Colon (tissue), 2 donors: ENCODE measurements around the gene UNC119B.
"Not testable (repeated sequence)": the region's sequence is repeated elsewhere in the genome, so short reads cannot be mapped to it uniquely, and the experiment has no call there.

ENCODE experiments used
- FAIRE-seq: peaks from 2 replicates; lab custom pipeline; 2012; peaks lifted over from hg19 to GRCh38; lab: Jason Lieb, UNC
- donor health status: control.
- donor health status: control.

Gene UNC119B

DNA sequence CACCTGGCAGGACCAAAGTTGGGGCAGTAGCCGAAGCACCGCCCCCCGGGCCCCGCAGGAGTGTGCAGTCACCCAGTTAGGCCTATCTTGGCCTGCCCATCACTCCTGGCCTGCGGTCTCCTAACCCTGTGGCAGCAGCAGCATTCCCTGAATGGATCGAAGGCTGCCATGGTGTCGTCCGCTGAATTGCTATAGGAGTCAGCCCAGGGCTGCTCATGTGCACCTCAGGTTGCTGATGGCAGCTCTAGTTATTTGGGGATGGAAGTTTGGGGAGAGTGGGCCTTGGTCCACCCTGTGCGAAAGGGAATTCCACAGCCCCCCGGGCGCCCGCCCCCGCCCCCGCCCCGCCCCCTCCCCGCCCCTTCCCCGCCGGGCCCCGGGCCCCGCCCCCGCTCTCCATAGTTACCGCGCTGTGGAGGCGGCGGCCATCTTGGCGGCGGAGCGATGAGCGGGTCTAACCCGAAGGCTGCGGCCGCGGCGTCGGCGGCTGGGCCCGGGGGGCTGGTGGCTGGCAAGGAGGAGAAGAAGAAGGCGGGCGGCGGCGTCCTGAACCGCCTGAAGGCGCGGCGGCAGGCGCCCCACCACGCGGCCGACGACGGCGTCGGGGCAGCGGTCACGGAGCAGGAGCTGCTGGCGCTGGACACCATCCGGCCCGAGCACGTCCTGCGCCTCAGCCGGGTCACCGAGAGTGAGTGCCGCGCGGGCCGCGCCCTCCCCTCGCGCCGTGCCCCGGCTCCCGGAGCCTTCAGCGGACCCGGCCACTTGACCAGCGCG is at the start of gene UNC119B:
Gene UNC119B, plus strand, starts transcription at position 428 of the 774 bp plus-strand sequence. Its CDS starts 17 bp downstream, at position 445.
- FAIRE-seq, result no peak

DNA sequence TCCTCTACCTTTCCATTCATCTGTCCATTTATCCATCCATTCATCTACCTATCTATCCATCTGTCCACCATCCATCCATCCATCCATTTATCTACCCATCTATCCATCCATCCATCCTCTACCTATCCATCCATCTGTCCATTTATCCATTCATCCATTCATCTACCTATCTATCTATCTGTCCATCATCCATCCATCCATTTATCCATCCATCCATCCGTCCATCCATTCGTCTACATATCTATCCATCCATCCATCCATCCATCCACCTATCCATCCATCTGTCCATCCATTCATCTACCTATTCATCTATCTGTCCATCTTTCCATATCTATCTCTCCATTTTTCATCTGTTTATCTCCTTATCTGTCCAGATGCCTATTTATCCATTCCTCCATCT is 48.8 kb upstream of the UNC119B start:
- FAIRE-seq, result no peak

DNA sequence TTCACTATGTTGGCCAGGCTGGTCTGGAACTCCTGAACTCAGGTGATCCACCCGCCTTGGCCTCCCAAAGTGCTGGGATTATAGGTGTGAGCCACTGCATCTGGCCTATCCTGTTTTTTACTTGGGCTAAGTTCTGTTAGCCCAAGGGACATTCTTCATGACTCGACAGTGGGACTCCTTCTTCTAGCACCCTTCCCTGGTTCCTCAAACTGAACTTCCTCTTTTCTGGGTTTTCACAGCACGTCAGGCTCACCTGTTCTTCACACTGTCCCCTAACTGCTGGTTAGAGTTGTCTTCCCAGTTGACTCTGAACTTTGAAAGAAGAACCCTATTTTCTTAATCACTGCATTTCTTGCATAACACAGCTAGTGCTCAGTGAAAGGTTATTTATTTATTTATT is 47.4 kb upstream of the UNC119B start:
- FAIRE-seq, result no peak

DNA sequence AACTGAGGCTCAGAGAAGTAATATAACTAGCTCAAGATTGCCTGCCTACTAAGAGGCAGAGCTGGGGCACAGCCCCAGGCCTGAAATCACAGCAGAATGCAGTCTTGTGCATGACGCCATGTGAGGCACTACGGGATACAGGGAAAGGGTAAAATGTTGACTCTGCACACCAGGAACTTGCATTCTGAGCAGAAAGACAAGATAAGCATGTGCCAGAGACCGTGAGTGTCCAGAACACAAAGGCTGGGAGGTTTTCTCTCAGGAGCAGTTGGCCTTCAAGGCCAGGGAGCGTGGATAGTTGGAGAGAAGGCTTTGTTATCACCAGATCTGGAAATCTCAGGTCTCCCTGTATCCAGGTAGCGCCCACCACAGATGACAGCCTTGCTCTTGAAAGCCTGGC is 46.5 kb upstream of the UNC119B start:
- no peak for FAIRE-seq

DNA sequence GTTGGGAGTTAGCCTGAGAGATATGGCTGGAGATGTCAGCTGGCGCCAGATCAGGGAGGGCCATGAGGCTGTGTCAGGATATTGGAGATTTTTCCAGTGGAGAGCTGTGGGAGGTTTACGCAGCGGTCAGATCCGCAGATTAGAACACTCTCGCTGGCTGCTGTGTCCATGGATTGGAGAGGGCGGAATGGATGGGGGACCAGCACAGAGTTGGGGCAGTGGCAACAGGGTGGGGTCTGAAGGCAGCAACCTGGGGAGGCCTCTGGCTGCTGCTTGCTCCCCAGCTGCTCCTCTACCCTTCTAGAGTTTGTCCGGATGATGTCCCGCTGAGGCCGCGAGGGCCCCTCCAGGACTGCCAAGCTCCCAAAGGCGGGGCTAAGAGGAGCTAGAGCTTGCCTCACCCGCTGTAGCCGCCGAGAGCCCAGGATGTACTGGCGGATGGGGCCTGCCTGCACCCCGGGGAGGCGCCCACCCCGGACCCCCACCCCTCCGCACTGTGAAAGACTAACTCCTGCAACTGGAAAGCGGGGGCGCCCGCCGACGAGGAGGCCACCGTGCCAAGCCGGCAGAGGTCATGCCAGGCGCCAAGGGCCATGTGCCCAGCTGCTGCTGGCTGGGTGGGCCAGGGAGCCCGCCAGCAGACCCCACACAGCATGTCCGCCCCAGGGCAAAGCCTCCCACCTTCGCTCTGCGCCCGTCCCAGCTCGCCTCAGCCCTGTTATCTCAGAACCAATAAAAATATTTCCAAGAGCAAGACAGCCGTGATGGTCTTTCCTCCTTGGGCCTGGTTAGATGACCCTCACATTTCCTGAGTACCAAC is 43.5 kb upstream of the UNC119B start:
- no peak for FAIRE-seq

DNA sequence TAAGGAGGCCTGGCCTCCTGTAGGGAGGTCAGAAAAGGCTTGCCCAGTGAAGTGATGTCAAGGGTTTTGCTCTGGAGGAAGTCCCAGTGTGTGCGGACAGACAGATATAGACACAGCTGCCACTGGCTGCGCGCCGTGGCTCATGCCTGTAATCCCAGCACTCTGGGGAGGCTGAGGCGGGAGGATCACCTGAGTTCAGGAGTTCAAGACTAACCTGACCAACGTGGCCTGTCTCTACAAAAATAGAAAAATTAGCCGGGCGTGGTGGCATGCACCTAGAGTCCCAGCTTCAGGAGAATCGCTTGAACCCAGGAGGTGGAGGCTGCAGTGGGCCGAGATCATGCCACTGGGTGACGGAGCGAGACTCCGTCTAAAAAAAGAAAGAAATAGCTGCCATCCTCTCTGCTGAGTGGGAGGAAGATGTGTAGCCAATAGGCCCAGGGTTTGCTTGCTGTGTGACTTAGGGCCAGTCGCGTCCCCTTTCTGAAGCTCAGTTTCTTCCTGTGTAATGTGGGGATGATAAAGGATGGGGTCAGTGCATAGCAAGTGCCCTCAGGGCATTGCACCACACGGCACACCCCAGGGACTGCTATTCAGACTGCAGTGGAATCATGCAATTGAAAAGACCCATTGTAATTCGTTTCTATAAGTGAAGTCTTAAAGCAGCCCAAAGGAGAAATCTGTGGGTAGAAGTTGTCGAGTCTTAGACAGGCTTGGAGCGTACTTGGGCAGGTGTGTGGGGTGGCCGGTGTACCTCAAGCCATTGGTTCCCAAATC is 42.0 kb upstream of the UNC119B start:
- FAIRE-seq, result no peak

DNA sequence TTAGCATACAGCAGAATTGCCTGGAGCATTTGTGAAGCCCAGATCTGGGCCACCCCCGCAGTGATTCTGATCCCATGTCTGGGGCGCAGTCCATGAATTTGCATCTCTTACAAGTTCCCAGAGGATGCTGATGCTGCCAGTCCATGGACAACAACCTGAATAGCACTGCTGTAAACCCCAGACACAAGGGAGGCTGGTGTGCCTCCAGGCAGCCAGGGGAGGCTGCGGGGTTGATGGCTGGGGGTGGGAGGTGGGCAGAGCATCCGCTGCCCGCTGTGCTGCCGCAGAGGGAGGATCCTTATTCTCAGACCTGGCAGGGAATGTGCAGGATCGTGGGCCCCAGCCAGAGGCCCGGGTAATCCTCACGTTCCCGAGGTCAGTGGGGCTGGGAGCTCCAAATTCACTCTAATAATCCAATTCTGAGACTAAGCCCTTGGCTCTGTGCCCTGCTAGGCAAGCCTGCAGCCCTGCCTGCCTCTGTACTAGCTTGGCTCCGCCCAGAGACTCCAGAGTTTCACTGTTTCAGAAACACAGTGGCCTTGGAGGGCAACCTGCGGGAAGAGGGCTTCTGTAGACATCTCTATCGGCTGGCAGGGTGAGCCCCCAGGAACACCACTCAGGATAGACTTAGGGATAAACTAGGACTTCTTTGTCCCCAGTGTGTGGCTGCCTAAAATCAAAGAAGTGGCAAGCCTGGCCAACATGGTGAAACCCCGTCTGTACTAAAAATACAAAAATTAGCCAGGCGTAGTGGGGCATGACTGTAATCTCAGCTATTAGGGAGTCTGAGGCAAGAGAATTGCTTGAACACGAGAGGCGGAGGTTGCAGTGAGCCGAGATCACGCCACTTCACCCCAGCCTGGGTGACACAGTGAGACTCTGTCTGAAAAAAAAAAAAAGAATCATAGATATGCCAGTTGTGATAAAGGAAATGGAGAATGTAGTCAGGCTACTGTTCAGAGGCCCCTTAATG is 41.1 kb upstream of the UNC119B start:
- no peak for FAIRE-seq

DNA sequence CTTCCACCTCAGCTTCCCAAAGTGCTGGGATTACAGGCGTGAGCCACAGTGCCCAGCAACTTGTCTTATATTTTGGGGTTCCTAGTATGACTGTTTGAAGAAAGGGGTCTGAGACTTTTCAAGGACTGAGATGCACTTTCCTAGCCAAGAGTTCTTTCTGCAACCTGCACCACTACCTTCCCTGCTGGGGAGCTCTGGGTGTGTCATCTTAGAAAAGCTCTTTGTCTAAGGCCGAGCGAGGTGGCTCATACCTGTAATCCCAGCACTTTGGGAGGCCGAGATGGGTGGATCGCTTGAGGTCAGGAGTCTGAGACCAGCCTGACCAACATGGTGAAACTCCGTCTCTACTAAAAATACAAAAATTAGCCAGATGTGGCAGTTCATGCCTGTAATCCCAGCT is 40.0 kb upstream of the UNC119B start:
- FAIRE-seq, result not testable (repeated sequence)

DNA sequence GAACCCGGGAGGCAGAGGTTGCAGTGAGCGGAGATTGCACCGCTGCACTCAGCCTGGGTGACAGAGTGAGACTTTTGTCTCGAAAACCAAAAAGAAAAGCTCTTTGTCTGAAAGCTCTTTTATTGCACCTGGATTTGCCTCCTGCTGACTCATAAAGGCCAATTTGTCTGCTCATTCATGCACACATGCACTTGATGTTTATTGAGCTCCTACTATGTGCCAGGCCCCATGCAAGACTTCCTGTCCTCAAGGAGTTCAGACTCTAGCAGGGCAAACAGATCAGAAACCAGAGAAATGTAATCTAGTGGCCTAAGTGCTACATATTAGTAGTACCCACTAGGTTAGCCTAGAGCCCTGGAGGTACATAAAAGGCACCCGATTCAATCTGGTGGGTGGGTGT is 39.6 kb upstream of the UNC119B start:
- FAIRE-seq, result no peak

DNA sequence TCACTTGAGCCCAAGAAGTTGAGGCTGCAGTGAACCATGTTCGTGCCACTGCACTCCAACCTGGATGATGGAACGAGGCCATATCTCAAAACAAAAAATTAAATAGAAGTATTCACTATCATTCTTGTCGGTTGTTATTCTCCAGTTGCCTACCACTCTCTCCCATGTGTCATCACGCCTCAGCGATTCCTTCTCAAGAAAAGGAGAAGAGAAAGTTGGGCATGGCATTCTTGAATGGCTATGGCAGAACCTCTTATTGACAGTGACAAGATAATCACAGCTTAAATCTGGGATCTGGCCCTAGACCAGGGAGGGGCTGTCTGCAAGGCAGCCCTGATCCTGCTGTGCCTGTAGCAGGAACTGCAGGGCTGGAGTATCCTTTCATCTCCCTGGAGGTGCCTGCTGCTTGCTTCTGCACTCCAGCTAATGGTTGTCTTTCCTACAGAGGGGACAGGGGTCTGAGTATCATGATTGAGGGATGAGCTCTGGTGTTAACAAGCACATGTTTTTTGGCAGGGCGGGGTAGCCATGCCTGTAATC is 36.1 kb upstream of the UNC119B start:
- no peak for FAIRE-seq

DNA sequence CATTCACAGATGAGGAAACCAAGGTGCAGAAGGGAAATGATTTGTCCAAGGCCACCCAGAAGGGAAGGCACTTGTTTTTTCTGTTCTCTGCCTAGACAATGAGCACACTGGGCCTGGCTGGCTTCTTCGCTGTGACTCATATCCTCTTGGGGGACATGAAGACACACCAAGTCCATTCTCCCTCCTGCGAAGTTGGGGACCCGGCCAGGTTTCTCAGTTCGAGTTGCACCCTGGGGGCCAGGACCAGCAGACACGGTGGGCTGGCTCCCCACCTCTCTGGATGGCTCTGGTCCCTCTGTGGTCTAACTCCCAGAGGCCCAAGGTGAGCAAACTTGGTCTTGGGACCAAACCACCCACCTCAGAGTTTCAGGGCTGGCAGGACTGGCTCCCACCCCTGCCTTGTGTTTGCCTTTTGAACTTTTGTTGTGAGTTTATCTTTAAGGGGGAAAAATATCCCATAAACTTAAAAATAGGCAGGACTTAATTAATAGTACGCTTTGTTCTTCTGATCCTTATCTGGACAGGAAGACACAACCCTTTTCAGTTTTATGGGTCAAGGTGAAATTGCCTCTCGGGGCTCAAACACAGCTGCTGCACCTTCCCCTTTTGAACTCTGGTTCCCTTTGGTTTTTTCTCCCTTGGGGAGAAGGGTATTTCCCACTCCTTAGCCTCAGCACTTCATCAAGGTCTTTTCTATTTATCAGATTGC is 32.3 kb upstream of the UNC119B start:
- FAIRE-seq, result no peak

DNA sequence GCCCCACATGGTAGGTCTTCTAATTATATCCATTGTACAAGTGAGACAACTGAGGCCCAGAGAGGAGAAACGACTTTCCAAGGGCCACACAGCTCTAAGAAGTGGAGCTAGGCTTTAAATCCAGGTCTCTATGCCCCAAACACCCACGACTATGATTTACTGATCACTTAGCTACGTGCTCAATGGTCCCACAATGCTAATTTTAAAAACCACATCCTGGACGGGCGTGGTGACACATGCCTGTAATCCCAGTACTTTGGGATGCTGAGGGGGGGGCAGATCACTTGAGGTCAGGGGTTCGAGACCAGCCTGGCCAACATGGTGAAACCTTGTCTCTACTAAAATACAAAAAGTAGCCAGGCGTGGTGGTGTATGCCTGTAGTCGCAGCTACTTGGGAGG is 31.7 kb upstream of the UNC119B start:
- FAIRE-seq, result no peak

DNA sequence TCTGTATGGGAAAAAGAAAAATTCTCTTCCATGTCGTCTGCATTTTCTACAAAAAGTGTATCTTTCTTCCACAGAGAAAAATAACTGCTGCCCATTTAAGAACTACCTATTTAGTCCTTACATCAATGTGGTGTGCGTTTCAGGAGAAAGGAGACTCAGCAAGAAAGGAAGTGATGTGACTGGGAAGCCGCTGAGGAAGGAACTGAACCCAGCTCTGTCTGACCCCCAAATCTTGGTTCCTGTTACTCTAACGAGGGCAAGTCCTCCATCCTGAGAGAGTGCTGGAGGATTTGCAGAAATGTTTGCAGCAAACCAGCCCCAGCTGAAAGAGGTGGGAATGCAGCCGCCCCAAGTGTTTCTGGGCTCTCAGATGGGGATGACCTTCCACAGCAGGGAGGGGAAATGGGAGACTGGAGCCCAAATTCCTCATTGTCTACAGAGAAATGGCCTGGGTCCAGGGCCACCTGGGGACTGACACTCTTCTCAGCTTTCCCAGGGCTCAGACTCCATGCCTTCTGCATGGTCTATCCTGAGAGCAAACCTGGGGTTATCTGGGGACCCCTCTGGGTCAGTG is 30.0 kb upstream of the UNC119B start:
- FAIRE-seq, result no peak

DNA sequence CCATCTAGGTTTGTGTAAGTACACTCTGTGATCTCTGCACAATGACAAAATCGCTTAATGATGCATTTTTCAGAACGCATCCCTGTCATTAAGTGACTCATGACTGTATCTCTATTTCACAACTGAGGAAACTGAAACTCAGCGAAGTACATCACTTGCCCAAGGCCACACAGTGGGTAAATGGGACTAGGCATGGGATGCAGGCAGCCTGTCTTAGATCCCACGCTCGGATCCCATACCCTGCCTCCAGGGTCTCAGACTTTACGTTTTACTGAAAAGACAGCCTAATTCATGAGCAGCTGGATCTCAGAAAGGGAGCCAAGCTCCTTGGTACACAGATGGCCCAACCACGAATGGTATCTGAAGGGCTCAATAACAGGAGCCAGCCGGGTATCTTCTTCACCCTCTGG is 25.7 kb upstream of the UNC119B start:
- no peak for FAIRE-seq

DNA sequence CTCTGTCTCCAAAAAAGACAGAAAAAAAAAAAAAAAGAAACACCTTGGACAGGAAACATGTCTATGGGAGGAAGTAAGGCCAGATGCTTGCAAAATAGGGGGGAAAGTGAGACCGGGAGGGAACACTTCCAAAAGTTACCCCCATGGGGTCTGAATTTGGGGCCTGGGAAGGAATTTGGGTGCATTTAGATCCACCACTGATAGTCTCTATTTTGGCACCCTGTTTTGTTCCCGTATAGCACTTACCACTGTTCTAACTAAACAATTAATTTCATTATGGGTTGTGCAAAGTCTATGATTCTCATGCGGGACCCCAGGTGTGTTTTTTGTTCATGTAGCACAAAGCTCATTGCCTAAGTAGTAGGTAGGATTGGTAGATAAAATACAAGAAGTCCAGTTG is 24.7 kb upstream of the UNC119B start:
- FAIRE-seq, result no peak

DNA sequence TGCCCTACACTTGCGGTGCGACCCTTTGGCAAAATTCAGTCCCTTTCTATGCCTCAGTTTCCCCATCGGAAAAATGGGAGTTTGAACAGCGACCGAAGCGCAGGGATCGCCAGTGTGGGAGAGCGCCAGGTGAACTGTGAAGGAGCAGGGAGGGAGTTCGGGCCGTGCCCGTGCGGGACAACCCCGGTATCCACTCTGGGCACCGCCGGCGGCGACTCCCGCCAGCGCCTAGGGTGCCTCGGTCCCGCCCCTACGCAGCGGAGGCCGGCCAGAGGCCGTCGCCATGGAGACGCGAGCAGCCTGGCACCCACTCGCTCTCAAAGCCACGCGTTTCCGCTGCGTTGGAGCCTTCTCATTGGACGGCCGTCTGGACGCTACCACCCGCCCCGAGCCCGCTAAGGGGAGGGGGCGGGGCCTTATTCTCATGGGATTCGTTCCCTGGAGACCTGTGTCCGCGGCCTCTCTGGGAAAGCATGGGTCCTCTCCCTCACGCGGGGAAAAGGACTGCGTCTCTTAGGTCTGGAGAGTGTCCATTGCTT is 24.0 kb upstream of the UNC119B start:
- no peak for FAIRE-seq

DNA sequence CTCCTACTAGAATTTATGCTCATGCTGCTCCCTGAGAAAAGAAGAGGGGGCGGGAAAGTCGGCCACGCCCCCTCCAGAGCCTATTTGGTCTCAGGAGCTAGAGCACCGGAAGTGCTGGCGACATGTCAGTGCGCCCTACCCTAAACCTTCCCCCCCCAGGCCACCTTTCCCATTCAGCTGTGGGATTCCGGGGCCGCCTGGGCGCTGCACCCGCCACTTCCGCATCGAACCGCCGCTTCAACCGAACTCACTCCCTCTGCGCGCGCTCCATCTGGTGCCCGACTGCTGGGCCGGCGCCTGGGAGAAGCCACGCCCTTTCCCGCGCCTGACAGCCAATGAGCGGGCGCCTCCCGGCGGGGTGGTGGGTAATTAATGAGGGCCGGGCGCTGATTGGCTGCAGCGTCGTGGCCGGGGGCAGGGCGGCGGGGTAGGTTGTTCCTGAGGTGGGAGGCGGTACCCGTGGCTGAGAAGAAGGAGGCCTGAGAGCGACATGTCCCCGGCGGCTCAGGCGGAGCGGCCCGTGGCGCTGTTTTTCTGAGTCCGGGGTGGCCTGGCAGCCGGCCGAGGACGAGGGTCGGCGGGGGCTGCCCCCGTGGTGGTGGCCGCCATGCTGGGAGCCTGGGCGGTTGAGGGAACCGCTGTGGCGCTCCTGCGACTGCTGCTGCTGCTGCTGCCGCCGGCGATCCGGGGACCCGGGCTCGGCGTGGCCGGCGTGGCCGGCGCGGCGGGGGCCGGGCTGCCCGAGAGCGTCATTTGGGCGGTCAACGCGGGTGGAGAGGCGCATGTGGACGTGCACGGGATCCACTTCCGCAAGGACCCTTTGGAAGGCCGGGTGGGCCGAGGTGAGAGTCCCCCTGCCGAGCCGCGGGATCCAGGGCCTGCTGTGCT is 23.3 kb upstream of the UNC119B start, which contains the start of gene MLEC:
Gene MLEC, plus strand, starts transcription at position 460 of the 888 bp plus-strand sequence. Its CDS starts 148 bp downstream, at position 608.
- no peak for FAIRE-seq

DNA sequence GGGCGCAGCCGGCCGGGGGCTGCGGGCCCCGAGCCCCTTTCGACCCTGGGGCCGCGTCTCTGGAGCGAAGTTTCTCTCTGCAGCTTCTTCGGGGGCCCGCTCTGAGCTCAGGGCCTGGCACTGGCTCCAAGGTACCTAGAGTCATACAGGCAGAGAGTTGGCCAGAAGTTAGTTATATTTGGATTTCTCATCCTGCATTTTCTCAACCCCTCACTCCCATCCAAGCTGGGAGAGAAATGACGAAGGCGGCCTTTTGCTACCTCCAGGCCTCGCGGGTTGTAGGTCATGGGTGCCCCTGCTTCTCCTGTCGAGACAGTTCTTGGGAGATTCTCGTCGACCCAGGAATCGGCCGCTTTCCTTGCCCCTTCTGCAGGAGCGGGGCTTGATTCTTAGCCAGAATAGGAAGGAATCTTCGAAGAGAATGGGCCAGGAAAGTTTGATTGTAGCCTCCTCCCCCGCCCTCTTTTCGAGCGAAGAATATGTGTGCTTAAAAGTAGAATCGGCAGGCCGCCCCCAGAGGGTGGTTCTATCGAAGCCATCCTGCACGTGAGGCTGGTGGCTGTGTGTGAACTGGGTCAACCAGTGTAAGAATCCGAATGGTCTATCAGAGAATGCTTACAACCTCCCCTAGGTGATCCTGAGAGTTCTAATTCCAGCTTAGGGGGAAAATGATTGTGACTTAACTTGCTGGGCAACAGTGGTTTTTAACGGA is 22.5 kb upstream of the UNC119B start:
- no peak for FAIRE-seq
